GM12872 (cell line): ENCODE data around the gene CDR2L.

Source experiments
- CTCF ChIP-seq: IDR thresholded peaks from 3 replicates; pipeline ENCODE4 v1.5.1; 2011; ENCODE audit warnings: low read depth, mild to moderate bottlenecking, low read length, moderate library complexity; ENCODE audit not compliant: insufficient read depth

Gene CDR2L

GRCh38 chr17:75036643-75037268 is 49.3 kb downstream of the CDR2L start:
- no peak for TF ChIP-seq CTCF

DNA sequence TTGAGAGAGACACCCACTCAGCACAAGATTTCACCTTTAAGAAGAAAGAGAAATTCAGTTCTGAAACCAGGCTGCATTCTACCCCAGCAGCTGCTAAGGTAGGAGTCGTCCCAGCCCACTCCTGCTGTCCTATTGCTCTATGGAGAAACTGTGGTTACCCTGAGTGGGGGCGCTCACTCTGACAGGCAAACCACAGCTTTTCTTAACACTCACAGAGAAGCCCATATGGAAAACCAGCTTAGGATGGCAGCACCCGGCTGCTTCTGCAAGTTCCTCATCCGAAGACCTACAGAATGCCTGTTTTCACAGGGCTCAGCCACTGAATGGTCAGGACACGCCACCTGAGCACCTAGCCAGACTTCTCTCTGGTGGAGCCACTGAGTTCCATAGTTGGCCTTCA is 51.8 kb downstream of the CDR2L start:
- no peak for TF ChIP-seq CTCF

DNA sequence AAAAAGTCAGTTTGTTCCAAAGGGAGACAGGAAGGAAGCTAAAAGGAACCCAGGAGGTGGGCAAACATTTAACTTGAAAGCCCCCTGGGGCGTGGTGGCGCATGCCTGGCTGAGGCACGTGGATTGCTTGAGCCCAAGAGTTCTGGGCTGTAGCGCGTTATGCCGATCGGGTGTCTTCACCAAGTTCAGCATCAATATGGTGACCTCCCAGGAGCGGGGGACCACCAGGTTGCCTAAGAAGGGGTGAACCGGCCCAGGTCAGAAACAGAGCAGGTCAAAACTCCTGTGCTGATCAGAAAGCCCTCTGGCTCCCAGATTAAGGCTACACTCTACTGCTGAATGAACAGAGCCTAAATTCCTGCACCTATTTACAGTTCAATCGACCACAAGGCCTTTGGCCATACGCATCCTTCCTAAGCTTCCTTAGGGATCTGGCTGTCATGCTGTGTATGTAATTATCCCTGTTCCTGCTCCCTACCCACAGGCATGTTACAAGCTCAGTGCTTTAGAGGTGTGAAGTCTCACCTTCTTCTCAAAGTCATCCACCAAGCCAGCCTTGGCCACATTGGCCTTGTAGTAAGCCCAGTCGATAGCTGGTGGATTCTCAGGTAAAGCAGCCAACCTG is 54.3 kb downstream of the CDR2L start:
- no peak for TF ChIP-seq CTCF

DNA sequence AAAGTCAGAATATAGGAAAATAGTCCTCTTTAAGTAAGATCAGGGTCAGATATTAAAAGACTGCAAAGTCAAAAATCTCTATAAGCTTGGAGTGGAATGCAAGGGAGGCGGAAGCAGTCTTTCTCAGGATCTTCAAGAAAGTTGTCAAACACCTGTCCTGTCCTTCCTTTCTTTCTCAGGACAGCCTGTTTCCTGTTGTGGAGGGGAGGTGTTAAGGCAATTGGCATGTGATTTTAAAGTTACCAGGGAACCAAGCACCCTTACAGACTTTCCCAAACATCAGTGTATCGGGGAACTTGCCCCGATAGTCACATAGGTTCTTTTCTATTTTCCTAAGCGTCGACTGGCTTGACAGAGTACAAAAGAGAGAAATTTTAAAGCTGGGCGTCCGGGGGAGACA is 57.3 kb downstream of the CDR2L start:
- no peak for TF ChIP-seq CTCF

- TF ChIP-seq CTCF = no peak
Measured at GRCh38 chr17:75046407-75047289, 59.2 kb downstream of the CDR2L start, which contains the start of the genes ATP5PD and KCTD2. TSS of gene ATP5PD (minus strand) at chr17:75046969. CDS start at chr17:75042650, 4,319 bp downstream. TSS of gene KCTD2 (plus strand) at chr17:75047225. CDS start at chr17:75047251, 26 bp downstream.

GRCh38 chr17:75047398-75048098 is 60.1 kb downstream of the CDR2L start:
- TF ChIP-seq CTCF = no peak

DNA sequence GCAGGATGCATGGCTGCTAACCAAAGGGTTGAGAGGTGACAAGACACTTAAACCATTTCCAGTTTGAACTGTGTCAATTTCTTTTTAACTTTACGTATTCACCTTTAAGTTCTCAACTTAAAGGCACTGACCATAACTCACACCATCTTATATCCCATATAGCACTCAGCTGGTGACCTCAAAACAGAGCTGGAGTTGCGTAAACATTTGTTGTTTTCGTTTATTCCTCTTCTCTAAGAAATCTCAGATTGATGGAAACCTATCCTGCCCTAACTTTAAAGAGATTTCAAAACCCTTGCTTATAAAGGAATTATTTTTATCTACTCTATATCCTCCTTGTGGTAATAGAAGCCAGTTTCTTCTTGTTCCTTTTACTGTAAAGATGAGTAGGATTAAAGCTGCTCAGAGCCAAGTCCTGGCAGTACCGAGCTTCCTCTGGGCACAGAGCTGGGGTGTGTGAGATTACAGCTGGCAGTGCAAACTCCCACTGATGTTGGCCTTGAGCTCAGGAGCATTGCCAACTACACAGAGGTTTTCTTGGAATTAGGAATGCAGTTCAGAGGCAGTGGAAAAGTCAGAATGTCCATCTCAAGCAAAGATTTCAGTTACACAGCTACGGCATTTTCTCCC is 60.9 kb downstream of the CDR2L start:
- no peak for TF ChIP-seq CTCF
